Neuronal stem cell (in vitro differentiated cells): Measurements from ENCODE around the gene MAPK11.

Experiments
- DNase-seq: peaks from one replicate; pipeline ENCODE4 v3.0.0-alpha.2; 2013; ENCODE audit warnings: low spot score
- H2AFZ ChIP-seq: one replicate; pipeline ENCODE4 v1.6.1; 2013; ENCODE audit warnings: mild to moderate bottlenecking, low read length, inconsistent platforms
- H2AK5ac ChIP-seq: 2 replicates; pipeline ENCODE4 v1.6.1; 2013; ENCODE audit warnings: low read depth, mild to moderate bottlenecking, inconsistent platforms, low read length, moderate library complexity, mixed read lengths
- H2BK120ac ChIP-seq: 2 replicates; pipeline ENCODE4 v1.6.1; 2013; ENCODE audit warnings: low read depth, mild to moderate bottlenecking, inconsistent platforms, low read length, moderate library complexity, mixed read lengths
- H2BK12ac ChIP-seq: one replicate; pipeline ENCODE4 v1.6.1; 2013; ENCODE audit warnings: low read length, inconsistent platforms
- H2BK15ac ChIP-seq: 2 replicates; pipeline ENCODE4 v1.6.1; 2013; ENCODE audit warnings: mild to moderate bottlenecking, low read length, inconsistent platforms, mixed read lengths
- H2BK5ac ChIP-seq: one replicate; pipeline ENCODE4 v1.6.1; 2013; ENCODE audit warnings: inconsistent platforms, mild to moderate bottlenecking, low read length, moderate library complexity
- H3K14ac ChIP-seq: one replicate; pipeline ENCODE4 v1.6.1; 2013; ENCODE audit warnings: low read length, inconsistent platforms
- H3K18ac ChIP-seq: 2 replicates; pipeline ENCODE4 v1.6.1; 2013; ENCODE audit warnings: low read length, inconsistent platforms
- H3K23ac ChIP-seq: 2 replicates; pipeline ENCODE4 v1.6.1; 2013; ENCODE audit warnings: low read depth, mild to moderate bottlenecking, mixed read lengths, low read length, inconsistent platforms; ENCODE audit not compliant: poor library complexity
- H3K27ac ChIP-seq: replicated peaks from 3 replicates; pipeline ENCODE4 v1.5.1; 2013; ENCODE audit warnings: low read length, inconsistent platforms
- H3K27me3 ChIP-seq, 3 experiments: 2 replicates each; pipeline ENCODE4 v1.6.1; 2013; ENCODE audit warnings: low read length in 3 of 3, mild to moderate bottlenecking in 2 of 3, inconsistent platforms in 1 of 3, low read depth in 1 of 3, mixed read lengths in 1 of 3, moderate library complexity in 1 of 3; ENCODE audit not compliant: control insufficient read depth in 3 of 3, insufficient read depth in 3 of 3
- H3K36me3 ChIP-seq, 2 donors: replicated peaks in 1 of 2; 2 replicates each; pipeline ENCODE4 v1.6.1; 2013; ENCODE audit warnings: low read length in 2 of 2; ENCODE audit not compliant: control insufficient read depth in 2 of 2, insufficient read depth in 2 of 2
- H3K4ac ChIP-seq: 2 replicates; pipeline ENCODE4 v1.6.1; 2013; ENCODE audit warnings: inconsistent platforms, mild to moderate bottlenecking, low read length, moderate library complexity
- H3K4me1 ChIP-seq, 2 donors: 1 replicate in 1 of 2; 2 replicates in 1 of 2; pipeline ENCODE4 v1.6.1; 2013; ENCODE audit warnings: low read length in 2 of 2, low read depth in 1 of 2; ENCODE audit not compliant: control insufficient read depth in 2 of 2, insufficient read depth in 1 of 2
- H3K4me2 ChIP-seq: one replicate; pipeline ENCODE4 v1.6.1; 2013; ENCODE audit warnings: mild to moderate bottlenecking, low read length, inconsistent platforms; ENCODE audit not compliant: insufficient read depth, poor library complexity, severe bottlenecking
- H3K4me3 ChIP-seq, 2 donors: 2 replicates each; pipeline ENCODE4 v1.5.1; 2013; ENCODE audit warnings: low read length in 2 of 2, mild to moderate bottlenecking in 2 of 2, inconsistent platforms in 1 of 2, moderate library complexity in 1 of 2
- H3K79me1 ChIP-seq: one replicate; pipeline ENCODE4 v1.6.1; 2013; ENCODE audit warnings: low read depth, mild to moderate bottlenecking, inconsistent platforms, low read length, moderate library complexity
- H3K9ac ChIP-seq: one replicate; pipeline ENCODE4 v1.6.1; 2013; ENCODE audit warnings: mild to moderate bottlenecking, low read depth, low read length, inconsistent platforms; ENCODE audit not compliant: poor library complexity
- H3K9me3 ChIP-seq, 2 donors: replicated peaks in 1 of 2; 2 replicates each; pipeline versions ENCODE3 to v1.6.1; 2013; ENCODE audit warnings: low read length in 2 of 2, mild to moderate bottlenecking in 2 of 2, inconsistent platforms in 1 of 2, low read depth in 1 of 2, mixed read lengths in 1 of 2, moderate library complexity in 1 of 2; ENCODE audit not compliant: control insufficient read depth in 2 of 2, insufficient read depth in 1 of 2
- H4K8ac ChIP-seq: one replicate; pipeline ENCODE4 v1.6.1; 2013; ENCODE audit warnings: low read depth, mild to moderate bottlenecking, inconsistent platforms, low read length, moderate library complexity
- H4K91ac ChIP-seq: one replicate; pipeline ENCODE4 v1.6.1; 2013; ENCODE audit warnings: low read length, low read depth, mild to moderate bottlenecking, inconsistent platforms; ENCODE audit not compliant: poor library complexity
- WGBS, 2 donors: extraction: QIAGEN DNeasy Blood & Tissue Kit; methylation state at CpG; one replicate each; pipeline ENCODE4 v1.1.7; 2013; ENCODE audit warnings: missing lambda C conversion rate in 2 of 2, mixed read lengths in 1 of 2; ENCODE audit not compliant: insufficient read length in 2 of 2, insufficient replicate concordance in 1 of 2; ENCODE audit errors: extremely low coverage in 2 of 2; 5-methylcytosine and 5-hydroxymethylcytosine counted together

Gene MAPK11

DNA sequence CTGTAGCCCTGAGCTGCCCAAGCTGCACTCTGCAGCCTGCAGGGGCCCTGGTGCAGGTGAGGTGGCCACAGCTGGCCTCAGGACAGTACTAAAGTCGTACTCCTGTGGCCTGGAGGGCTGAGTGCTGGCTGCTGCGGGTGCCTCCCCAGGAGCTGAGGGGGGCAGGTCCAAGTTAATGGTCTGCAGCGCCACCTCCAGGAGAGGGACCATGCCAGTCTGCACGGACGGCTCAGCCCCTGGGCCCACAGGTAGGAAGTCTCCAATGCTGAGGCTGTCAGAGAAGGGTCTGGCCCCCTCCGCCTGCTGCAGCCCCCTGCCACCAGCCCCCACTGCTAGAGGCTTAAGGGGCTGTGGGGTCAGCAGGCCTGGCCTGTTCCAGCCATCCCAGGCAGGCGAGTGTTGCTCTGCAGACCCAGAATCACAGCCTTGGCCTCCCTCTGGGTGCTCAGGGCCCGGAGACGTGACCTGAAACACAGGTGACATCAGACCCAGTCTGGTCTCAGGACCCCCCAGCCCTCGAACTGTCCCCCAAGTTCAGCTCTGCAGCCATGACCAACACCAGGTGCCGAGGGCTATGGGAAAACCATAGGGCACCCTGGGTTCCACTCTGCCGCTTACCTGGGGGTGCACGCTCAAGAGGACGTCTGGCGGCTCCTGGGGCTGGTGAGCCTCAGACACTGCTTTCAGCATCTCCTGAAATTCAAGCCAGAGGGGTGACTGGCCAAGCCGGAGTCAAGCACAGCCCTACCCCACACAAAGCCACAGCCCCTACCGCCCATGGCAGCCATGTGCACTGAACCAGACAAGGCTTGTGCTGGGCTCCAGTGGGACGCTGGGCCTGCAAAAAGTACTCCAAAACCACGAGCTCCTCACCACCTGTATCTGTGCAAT, 48.5 kb downstream of the MAPK11 start:
- Histone ChIP-seq H2AK5ac (no peak overlapping the region), H2AFZ (no peak overlapping the region), H2BK5ac (no peak overlapping the region), H3K79me1 (peaks cover 15% of the 10 kb centered on the region), H3K36me3 (peaks cover 58 to 87% of the 10 kb centered on the region in 2 donors), H3K4ac (no peak overlapping the region), H4K91ac (no peak overlapping the region), H3K27me3 (no peaks in the 10 kb centered on the region), H3K27ac (no peak overlapping the region), H2BK12ac (peak overlapping the region; percentile 22), H4K8ac (peak overlapping the region; percentile 17), H3K9me3 (no peaks in the 10 kb centered on the region), H3K4me3 (no peak overlapping the region), H2BK120ac (no peak overlapping the region), H2BK15ac (no peak overlapping the region), H3K9ac (no peak overlapping the region), H3K4me2 (no peak overlapping the region), H3K4me1 (no peaks in the 10 kb centered on the region), H3K18ac (no peak overlapping the region), H3K14ac (no peak overlapping the region), H3K23ac (peak overlapping the region; percentile 43)
- WGBS, 2 donors: no CpG with 5 or more reads among the region's 19 CpGs
- DNase-seq: no peak

DNA sequence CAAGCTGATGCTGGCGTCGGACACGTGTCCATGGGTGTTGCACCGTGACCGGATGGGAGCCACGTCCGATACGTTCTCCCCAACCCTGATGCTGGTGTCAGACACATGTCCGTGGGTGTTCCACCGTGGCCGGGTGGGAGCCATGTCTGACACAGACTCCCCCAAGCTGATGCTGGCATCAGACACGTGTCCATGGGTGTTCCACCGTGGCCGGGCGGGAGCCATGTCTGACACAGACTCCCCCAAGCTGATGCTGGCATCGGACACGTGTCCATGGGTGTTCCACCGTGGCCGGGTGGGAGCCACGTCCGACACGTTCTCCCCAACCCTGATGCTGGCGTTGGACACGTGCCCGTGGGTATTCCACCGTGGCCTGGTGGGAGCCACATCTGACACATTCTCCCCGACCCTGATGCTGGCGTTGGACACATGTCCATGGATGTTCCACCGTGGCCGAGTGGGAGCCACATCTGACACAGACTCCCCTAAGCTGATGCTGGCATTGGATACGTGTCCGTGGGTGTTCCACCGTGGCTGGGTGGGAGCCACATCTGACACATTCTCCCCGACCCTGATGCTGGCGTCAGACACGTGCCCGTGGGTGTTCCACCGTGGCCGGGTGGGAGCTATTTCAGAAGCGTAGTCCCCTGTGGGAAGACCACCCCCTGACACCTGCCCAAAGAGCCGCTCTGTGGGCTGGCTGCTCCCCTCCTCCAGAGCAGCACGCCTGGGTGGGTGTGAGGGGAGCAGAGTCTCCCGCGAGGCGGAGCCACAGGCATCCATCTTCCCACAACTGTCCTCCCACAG, 49.4 kb downstream of the MAPK11 start:
- Histone ChIP-seq H4K8ac (no peak overlapping the region), H2BK5ac (no peak overlapping the region), H4K91ac (no peak overlapping the region), H3K27ac (no peak overlapping the region), H3K4me2 (no peak overlapping the region), H2AFZ (no peak overlapping the region), H2BK120ac (no peak overlapping the region), H3K4me3 (no peak overlapping the region), H3K9ac (no peak overlapping the region), H3K4ac (no peak overlapping the region), H3K14ac (no peak overlapping the region), H3K79me1 (peaks cover 12% of the 10 kb centered on the region), H3K18ac (no peak overlapping the region), H2AK5ac (no peak overlapping the region), H3K27me3 (no peaks in the 10 kb centered on the region), H3K36me3 (peaks cover 62 to 89% of the 10 kb centered on the region in 2 donors), H3K4me1 (no peaks in the 10 kb centered on the region), H3K23ac (peak overlapping the region; percentile 32), H2BK12ac (peak overlapping the region; percentile 22), H2BK15ac (no peak overlapping the region), H3K9me3 (no peaks in the 10 kb centered on the region)
- DNase-seq: no peak
- no CpG with 5 or more reads among the region's 45 CpGs for WGBS, 2 donors

- Histone ChIP-seq H2BK120ac (no peak overlapping the region), H3K79me1 (peaks cover 12% of the 10 kb centered on the region), H3K27me3 (no peaks in the 10 kb centered on the region), H3K9ac (no peak overlapping the region), H3K4me1 (no peaks in the 10 kb centered on the region), H3K18ac (no peak overlapping the region), H3K4me3 (no peak overlapping the region), H2BK12ac (no peak overlapping the region), H3K23ac (peak overlapping the region; percentile 81), H4K91ac (no peak overlapping the region), H3K36me3 (peaks cover 67 to 89% of the 10 kb centered on the region in 2 donors), H2AK5ac (no peak overlapping the region), H3K14ac (no peak overlapping the region), H4K8ac (no peak overlapping the region), H2AFZ (no peak overlapping the region), H2BK5ac (no peak overlapping the region), H2BK15ac (no peak overlapping the region), H3K9me3 (no peaks in the 10 kb centered on the region), H3K27ac (no peak overlapping the region), H3K4ac (no peak overlapping the region), H3K4me2 (no peak overlapping the region)
- DNase-seq: no peak
- WGBS, 2 donors: no CpG with 5 or more reads among the region's 25 CpGs
Measured at GRCh38 chr22:50219800-50220602, 50.2 kb downstream of the MAPK11 start.
